Lung (tissue), 12 donors: ENCODE results near the gene ORC1. TPM values are rescaled to one million over a fixed set of nuclear protein-coding genes. Genes with fewer than 3 reads are reported as not detected.

Source experiments
- ATAC-seq: fragments of 200-7000 bp; cut with Tn5 transposase; one replicate; pipeline ENCODE4 v1.9.1; 2020; ENCODE audit warnings: moderate number of reproducible peaks; ENCODE audit not compliant: insufficient read depth, low FRiP score
- DNase-seq, 3 donors: peaks; one replicate each; pipeline ENCODE4 v3.0.0-alpha.2; 2013 to 2017
- H3K27ac ChIP-seq, 2 donors: one replicate each; pipeline ENCODE4 v1.5.1; 2013; ENCODE audit warnings: mild to moderate bottlenecking in 2 of 2, moderate library complexity in 2 of 2, control low read depth in 1 of 2, inconsistent platforms in 1 of 2, low read depth in 1 of 2, low read length in 1 of 2
- H3K27me3 ChIP-seq, 3 donors: one replicate each; pipeline ENCODE4 v1.5.1; 2013; ENCODE audit warnings: low read length in 2 of 3; ENCODE audit not compliant: control insufficient read depth in 3 of 3, insufficient read depth in 3 of 3
- H3K36me3 ChIP-seq, 4 donors: one replicate each; pipeline ENCODE4 v1.5.1; 2013; ENCODE audit warnings: low read length in 4 of 4, mild to moderate bottlenecking in 1 of 4, moderate library complexity in 1 of 4; ENCODE audit not compliant: control insufficient read depth in 4 of 4, insufficient read depth in 4 of 4
- H3K4me1 ChIP-seq, 5 donors: one replicate each; pipeline ENCODE4 v1.5.1; 2013; ENCODE audit warnings: low read length in 5 of 5, mild to moderate bottlenecking in 2 of 5, moderate library complexity in 1 of 5; ENCODE audit not compliant: control insufficient read depth in 5 of 5, insufficient read depth in 5 of 5
- H3K4me3 ChIP-seq: one replicate; pipeline ENCODE4 v1.5.1; 2013; ENCODE audit warnings: mild to moderate bottlenecking, control low read depth, moderate library complexity
- H3K9ac ChIP-seq, 2 donors: one replicate each; pipeline ENCODE4 v1.5.1; 2013; ENCODE audit warnings: low read length in 2 of 2, control low read depth in 1 of 2; ENCODE audit not compliant: insufficient read depth in 1 of 2
- H3K9me3 ChIP-seq, 4 donors: one replicate each; pipeline ENCODE4 v1.5.1; 2013; ENCODE audit warnings: low read length in 3 of 4, mild to moderate bottlenecking in 1 of 4, moderate library complexity in 1 of 4; ENCODE audit not compliant: control insufficient read depth in 4 of 4, insufficient read depth in 3 of 4
- WGBS, 2 donors: extraction: QIAGEN DNeasy Blood & Tissue Kit; methylation state at CpG; one replicate each; pipeline ENCODE4 v1.1.7; 2013; 5-methylcytosine and 5-hydroxymethylcytosine counted together
- polyA plus RNA-seq, 2 donors: library from polyadenylated mRNA; stranded (reverse); fragments of 200-250 nt; gene quantifications; one replicate each; pipeline ENCODE4 v1.2.1, GENCODE V29; 2013
- total RNA-seq, 2 donors: library from RNA; depleted of rRNA in 1 of 2; stranded (reverse); fragments of >200 nt in 1 of 2; gene quantifications; one replicate each; pipeline ENCODE4 v1.2.1, GENCODE V29; 2014 to 2021
- TF ChIP-seq, protein P1 (sequence below): IDR thresholded peaks from 2 replicates; pipeline ENCODE4 v1.5.1; 2012; ENCODE audit warnings: mild to moderate bottlenecking; ENCODE audit errors: control extremely low read depth, extremely low read depth
- donor health status: control.
- donor health status: control.
- donor health status: Bipolar disorder and iron deficiency.
- donor health status: healthy.
- donor health status: DM: yes; HTN: yes; CAD: no.

ORC1 gene
- total and polyA plus RNA-seq, 4 donors, result 0.59 to 2.5 (median 1.7) TPM

DNA sequence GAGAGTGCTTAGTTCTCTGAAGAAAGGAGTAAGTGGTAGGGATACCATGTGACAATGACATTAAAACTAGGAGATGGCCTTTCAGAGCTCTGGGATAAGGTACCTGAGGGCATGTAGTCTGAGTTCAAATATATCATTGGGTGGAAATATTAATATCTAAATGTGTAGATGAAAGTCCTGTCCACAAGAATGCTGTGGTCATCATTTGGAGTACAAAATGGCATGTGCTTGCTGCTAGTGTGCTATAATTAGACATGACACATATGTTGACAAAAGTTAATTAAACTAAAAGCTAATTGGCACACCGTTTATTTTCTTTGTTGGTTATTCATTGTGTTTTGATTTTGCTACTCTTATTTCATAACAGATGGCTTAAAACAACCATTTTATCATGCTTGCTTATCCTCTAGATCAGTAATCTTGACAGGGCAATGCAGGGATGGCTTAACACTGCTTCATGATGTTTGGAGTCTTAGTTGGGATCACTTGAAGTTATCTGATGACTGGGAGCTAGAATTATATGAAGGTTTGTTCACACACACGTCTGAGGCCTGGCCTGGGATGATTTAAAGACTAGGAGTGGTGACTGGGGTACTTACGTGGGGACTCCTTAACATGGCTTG is 69.2 kb downstream of the ORC1 start:
- WGBS, 2 donors, result 92 to 95% methylated on average over 3 of the region's 3 CpGs
- Histone ChIP-seq H3K4me3 (no peak overlapping the region), H3K9ac (no peak overlapping the region), H3K36me3 (peaks cover 2 to 26% (median 6%) of the 10 kb centered on the region in 4 donors), H3K27ac (no peak overlapping the region), H3K4me1 (peaks cover 0 to 3% (median 0%) of the 10 kb centered on the region in 5 donors), H3K9me3 (peaks cover 0 to 2% (median 0%) of the 10 kb centered on the region in 4 donors), H3K27me3 (no peaks in the 10 kb centered on the region)
- TF ChIP-seq, protein P1, sequence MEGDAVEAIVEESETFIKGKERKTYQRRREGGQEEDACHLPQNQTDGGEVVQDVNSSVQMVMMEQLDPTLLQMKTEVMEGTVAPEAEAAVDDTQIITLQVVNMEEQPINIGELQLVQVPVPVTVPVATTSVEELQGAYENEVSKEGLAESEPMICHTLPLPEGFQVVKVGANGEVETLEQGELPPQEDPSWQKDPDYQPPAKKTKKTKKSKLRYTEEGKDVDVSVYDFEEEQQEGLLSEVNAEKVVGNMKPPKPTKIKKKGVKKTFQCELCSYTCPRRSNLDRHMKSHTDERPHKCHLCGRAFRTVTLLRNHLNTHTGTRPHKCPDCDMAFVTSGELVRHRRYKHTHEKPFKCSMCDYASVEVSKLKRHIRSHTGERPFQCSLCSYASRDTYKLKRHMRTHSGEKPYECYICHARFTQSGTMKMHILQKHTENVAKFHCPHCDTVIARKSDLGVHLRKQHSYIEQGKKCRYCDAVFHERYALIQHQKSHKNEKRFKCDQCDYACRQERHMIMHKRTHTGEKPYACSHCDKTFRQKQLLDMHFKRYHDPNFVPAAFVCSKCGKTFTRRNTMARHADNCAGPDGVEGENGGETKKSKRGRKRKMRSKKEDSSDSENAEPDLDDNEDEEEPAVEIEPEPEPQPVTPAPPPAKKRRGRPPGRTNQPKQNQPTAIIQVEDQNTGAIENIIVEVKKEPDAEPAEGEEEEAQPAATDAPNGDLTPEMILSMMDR, result no peak
- ATAC-seq (no peak), DNase-seq (no peak)

DNA sequence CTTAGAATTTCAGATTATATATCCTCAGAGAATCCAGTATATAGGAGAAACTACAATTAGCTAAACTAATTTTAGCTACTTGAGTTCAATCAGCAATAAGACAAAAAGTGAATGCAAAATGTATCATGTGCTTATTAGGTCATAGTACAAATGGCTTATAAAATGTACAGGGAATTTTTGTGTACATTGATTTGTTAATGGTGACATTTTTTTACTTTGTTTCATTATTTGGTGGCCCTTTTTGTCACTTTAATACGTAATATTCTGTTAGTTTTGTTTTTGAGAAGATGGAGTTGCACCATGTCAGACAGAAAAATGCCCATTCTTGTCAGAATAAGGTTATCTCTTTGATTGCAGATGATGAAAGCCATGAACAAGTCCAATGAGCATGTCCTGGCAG is 71.8 kb downstream of the ORC1 start:
- Histone ChIP-seq H3K9ac (no peak overlapping the region), H3K36me3 (peaks cover 0 to 19% (median 3%) of the 10 kb centered on the region in 4 donors), H3K4me3 (no peak overlapping the region), H3K27ac (no peak overlapping the region), H3K4me1 (peaks cover 0 to 3% (median 0%) of the 10 kb centered on the region in 5 donors), H3K9me3 (no peaks in the 10 kb centered on the region), H3K27me3 (no peaks in the 10 kb centered on the region)
- DNase-seq (no peak), ATAC-seq (no peak)
- WGBS, 2 donors, result 95 to 97% methylated on average over 1 of the region's 1 CpG
- TF ChIP-seq, protein P1, result no peak

DNA sequence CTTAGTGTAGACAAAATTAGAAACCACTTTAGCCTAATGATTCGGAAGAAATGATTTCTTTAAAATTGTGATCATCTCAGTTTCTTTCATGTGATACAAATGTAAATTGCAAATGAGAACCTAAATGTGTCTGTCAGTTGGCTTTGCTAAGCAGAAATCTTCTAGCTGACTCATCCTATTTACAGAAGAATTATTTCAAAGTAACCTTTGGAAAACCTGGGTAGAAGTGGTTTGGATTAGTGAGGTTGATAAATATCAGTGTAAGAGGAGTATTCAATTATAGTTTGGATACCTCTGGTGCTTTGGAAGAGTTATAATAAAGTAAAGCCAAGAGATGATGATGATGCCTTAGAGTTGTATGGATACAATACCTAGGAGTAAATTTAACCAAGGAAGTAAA is 75.6 kb downstream of the ORC1 start:
- no peak overlapping the region for H3K27ac ChIP-seq
- ATAC-seq (no peak), DNase-seq (no peak)
- TF ChIP-seq, protein P1, result no peak
- H3K9me3 ChIP-seq, result no peaks in the 10 kb centered on the region
- H3K4me3 ChIP-seq, result no peak overlapping the region
- no peak overlapping the region for H3K9ac ChIP-seq
- no peaks in the 10 kb centered on the region for H3K4me1 ChIP-seq
- H3K27me3 ChIP-seq, result no peaks in the 10 kb centered on the region
- WGBS, 2 donors, result 96 to 97% methylated on average over 1 of the region's 1 CpG
- peaks cover 0 to 10% (median under 1%) of the 10 kb centered on the region in 4 donors for H3K36me3 ChIP-seq

DNA sequence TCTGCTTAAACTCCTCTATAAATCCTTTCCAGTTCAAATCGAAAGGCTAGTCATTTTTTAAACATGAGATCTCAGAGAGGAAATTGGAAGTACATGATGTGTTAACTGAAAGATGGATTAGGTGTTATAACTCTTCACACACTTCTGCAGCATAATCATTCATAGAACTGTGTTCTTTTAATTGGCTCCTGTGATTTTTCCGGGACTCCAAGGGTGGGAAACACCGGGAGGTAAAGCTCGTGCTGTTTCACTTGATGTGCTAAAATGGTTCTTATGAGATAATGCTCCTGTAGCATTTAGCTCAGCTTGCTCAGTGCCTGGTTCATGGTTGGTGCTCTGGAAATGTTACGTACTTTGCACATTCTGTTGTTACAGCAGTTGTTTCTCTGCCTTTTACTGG is 78.4 kb downstream of the ORC1 start:
- DNase-seq (no peak), ATAC-seq (no peak)
- H3K9me3 ChIP-seq, result no peaks in the 10 kb centered on the region
- WGBS, 2 donors, result 79 to 83% methylated on average over 5 of the region's 5 CpGs
- peaks cover 0 to 10% (median under 1%) of the 10 kb centered on the region in 4 donors for H3K36me3 ChIP-seq
- no peaks in the 10 kb centered on the region for H3K27me3 ChIP-seq
- no peak overlapping the region for H3K9ac ChIP-seq
- no peak overlapping the region for H3K4me3 ChIP-seq
- no peaks in the 10 kb centered on the region for H3K4me1 ChIP-seq
- TF ChIP-seq, protein P1, result no peak
- H3K27ac ChIP-seq, result no peak overlapping the region
